ENCODE data around the gene F7.

Gene F7

GRCh38 chr13:113147206-113147605, 41.6 kb downstream of the F7 start:
- ChIA-PET CTCF (interaction anchor here (1.2 kb wide), 1 partner anchor 17 kb away, joined by 4 read pairs; no protein-coding TSS in a partner anchor), POLR2A (no interaction called here)
- TF ChIP-seq CTCF (IDR thresholded peaks at IDR 0.05; ENCODE audit: insufficient read depth, low read length, missing control alignments), result no peak
- H3K4me3 ChIP-seq (ENCODE audit: low read depth, low read length), result no peak overlapping the region
- DNase-seq (ENCODE audit: low read depth, low spot score), result no peak

GRCh38 chr13:113148407-113148806, 42.8 kb downstream of the F7 start:
- DNase-seq (ENCODE audit: low read depth, low spot score), result no peak
- CTCF ChIA-PET, result no interaction called here
- no peak for TF ChIP-seq CTCF (IDR thresholded peaks at IDR 0.05; ENCODE audit: insufficient read depth, low read length, missing control alignments)
- H3K4me3 ChIP-seq (ENCODE audit: low read depth, low read length), result no peak overlapping the region
- POLR2A ChIA-PET, result no interaction called here

- CTCF ChIA-PET, result no interaction called here
- no peak for DNase-seq (ENCODE audit: low read depth, low spot score)
Measured at GRCh38 chr13:113148940-113149503, 43.4 kb downstream of the F7 start.

GRCh38 chr13:113149711-113150549, 44.3 kb downstream of the F7 start:
- CTCF ChIA-PET, result no interaction called here
- TF ChIP-seq CTCF (IDR thresholded peaks at IDR 0.05; ENCODE audit: insufficient read depth, low read length, missing control alignments), result no peak
- POLR2A ChIA-PET, result no interaction called here
- no peak for DNase-seq (ENCODE audit: low read depth, low spot score)
- H3K4me3 ChIP-seq (ENCODE audit: low read depth, low read length), result no peak overlapping the region

More at GRCh38 chr13:113148940-113149503, 43.4 kb downstream of the F7 start:
- POLR2A ChIA-PET, result no interaction called here
- no peak overlapping the region for H3K4me3 ChIP-seq (ENCODE audit: low read depth, low read length)
- TF ChIP-seq CTCF (IDR thresholded peaks at IDR 0.05; ENCODE audit: insufficient read depth, low read length, missing control alignments), result no peak

GRCh38 chr13:113150550-113151365, 45.2 kb downstream of the F7 start:
- no peak for DNase-seq (ENCODE audit: low read depth, low spot score)
- ChIA-PET CTCF (no interaction called here), POLR2A (no interaction called here)
- no peak overlapping the region for H3K4me3 ChIP-seq (ENCODE audit: low read depth, low read length)
- TF ChIP-seq CTCF (IDR thresholded peaks at IDR 0.05; ENCODE audit: insufficient read depth, low read length, missing control alignments), result no peak

Data from AG04449 (cell line).